Body of pancreas (tissue), 4 donors: Measurements from ENCODE around the gene ZNF626. TPM values are rescaled to one million over a fixed set of nuclear protein-coding genes. Genes with fewer than 3 reads are reported as not detected.
"Not testable (repeated sequence)": the region's sequence is repeated elsewhere in the genome, so short reads cannot be mapped to it uniquely, and the experiment has no call there.

Source experiments
- ATAC-seq: fragments of 150-250 bp; one replicate; pipeline ENCODE4 v1.9.1; 2016
- DNase-seq, 4 donors: peaks; one replicate each; pipeline ENCODE4 v3.0.0-alpha.2; 2019
- H3K27ac ChIP-seq, 4 donors: fragments of 200-600 bp; sonication (generic); 1 replicate in 3 of 4; 2 replicates in 1 of 4; pipeline versions ENCODE4 v1.5.1 to v1.6.1; 2016 to 2019; ENCODE audit warnings: mild to moderate bottlenecking in 1 of 4, mixed read lengths in 1 of 4, moderate library complexity in 1 of 4
- H3K27me3 ChIP-seq, 2 donors: fragments of 200-600 bp; sonication (generic); one replicate each; pipeline ENCODE4 v1.6.0; 2016; ENCODE audit warnings: mild to moderate bottlenecking in 1 of 2
- H3K36me3 ChIP-seq, 2 donors: fragments of 200-600 bp; sonication (generic); replicated peaks in 1 of 2; 2 replicates each; pipeline ENCODE4 v1.5.1; 2016; ENCODE audit warnings: low read depth in 2 of 2; ENCODE audit not compliant: insufficient read depth in 1 of 2
- H3K4me1 ChIP-seq: fragments of 200-600 bp; sonication (generic); one replicate; pipeline ENCODE4 v1.6.0; 2016
- H3K4me3 ChIP-seq, 2 donors: fragments of 200-600 bp; sonication (generic); 1 replicate in 1 of 2; 2 replicates in 1 of 2; pipeline ENCODE4 v1.5.1; 2016 to 2019
- H3K9me3 ChIP-seq, 3 donors: fragments of 200-600 bp; sonication (generic); 1 replicate in 2 of 3; 2 replicates in 1 of 3; pipeline ENCODE4 v1.5.1; 2016
- CTCF ChIP-seq, 7 experiments: fragments of 450-650 bp in 4 of 7; fragments of 200-600 bp in 3 of 7; sonication (generic) in 3 of 7; IDR thresholded peaks; one replicate each; pipeline ENCODE4 v1.5.1; 2016 to 2019; ENCODE audit warnings: antibody characterized with exemption in 7 of 7
- POLR2A ChIP-seq, 3 donors: fragments of 450-650 bp; IDR thresholded peaks; one replicate each; pipeline ENCODE4 v1.6.1; 2016; ENCODE audit warnings: antibody characterized with exemption in 3 of 3, mild to moderate bottlenecking in 2 of 3
- WGBS, 2 donors: methylation state at CpG; one replicate each; pipeline ENCODE4 v1.1.5; 2017; 5-methylcytosine and 5-hydroxymethylcytosine counted together
- intact Hi-C: fragments of 100-400 bp; cut with DNase I; formaldehyde crosslinking; loops from one replicate; pipeline ENCODE4 v1.15.1; 2023
- total RNA-seq, 2 donors: library from RNA; depleted of rRNA; stranded (reverse); fragments of >200 nt; gene quantifications; one replicate each; pipeline ENCODE4 v1.1.0, GENCODE V29; 2016

The ZNF626 gene
- total RNA-seq, 2 donors from 2014 or later: 4.0 to 11.4 TPM

DNA sequence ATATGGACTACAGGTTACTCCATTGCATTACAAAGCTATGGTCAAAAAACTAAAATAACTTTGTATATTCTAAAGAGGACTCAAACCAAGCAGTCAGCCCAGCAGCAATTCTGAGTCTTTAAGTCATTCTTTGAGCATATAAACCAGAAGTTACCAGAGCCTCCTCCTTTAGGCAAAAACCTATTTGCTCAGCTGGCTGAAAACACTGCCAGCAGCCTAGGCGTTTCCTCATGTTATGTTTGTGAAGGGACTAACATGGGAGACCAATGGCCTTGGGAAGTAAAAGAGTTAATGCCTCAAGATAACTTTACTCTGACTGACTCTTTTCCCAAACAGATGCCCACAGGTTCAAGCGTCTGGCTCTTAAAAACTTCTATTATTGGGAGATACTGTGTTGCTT, 45.3 kb downstream of the ZNF626 start:
- peak in 2 of 4 donors; percentile 42 to 81 for DNase-seq
- no peak overlapping the region for H3K4me3 ChIP-seq
- H3K27me3 ChIP-seq: no peaks in the 10 kb centered on the region
- 28 to 40% methylated on average over 2 of the region's 2 CpGs for WGBS, 2 donors
- ATAC-seq: no peak
- TF ChIP-seq CTCF (IDR thresholded peaks at IDR 0.05): no peak
- H3K9me3 ChIP-seq: no peaks in the 10 kb centered on the region
- intact Hi-C loops: no loop called here
- peak overlapping the region in 1 of 4 donors; percentile 58 for H3K27ac ChIP-seq
- H3K36me3 ChIP-seq: no peaks in the 10 kb centered on the region
- peaks cover 14% of the 10 kb centered on the region for H3K4me1 ChIP-seq

- 62 to 90% methylated on average over 3 to 4 of the region's 4 CpGs for WGBS, 2 donors
- peak overlapping the region in 2 of 4 donors; percentile 27 to 68 for H3K27ac ChIP-seq
- peak in 1 of 4 donors; percentile 21 for DNase-seq
Measured at GRCh38 chr19:20614971-20615370, 46.4 kb downstream of the ZNF626 start.

GRCh38 chr19:20612711-20613316, 48.6 kb downstream of the ZNF626 start:
- Histone ChIP-seq H3K27me3 (no peaks in the 10 kb centered on the region), H3K4me1 (peaks cover 18% of the 10 kb centered on the region), H3K4me3 (no peak overlapping the region), H3K36me3 (no peaks in the 10 kb centered on the region), H3K9me3 (no peaks in the 10 kb centered on the region), H3K27ac (peak overlapping the region in 3 of 4 donors; percentile 43 to 68 (median 64))
- intact Hi-C loops: no loop called here
- TF ChIP-seq CTCF (IDR thresholded peaks at IDR 0.05) (no peak), POLR2A (IDR thresholded peaks at IDR 0.05) (no peak)
- DNase-seq (peak in 1 of 4 donors; percentile 28), ATAC-seq (peak; percentile 22)
- WGBS, 2 donors: 25 to 32% methylated on average over 5 of the region's 5 CpGs

More at GRCh38 chr19:20614971-20615370, 46.4 kb downstream of the ZNF626 start:
- H3K27me3 ChIP-seq, H3K9me3 ChIP-seq, H3K4me3 ChIP-seq, H3K36me3 ChIP-seq, ATAC-seq, intact Hi-C loops: not testable (repeated sequence)
- peaks cover 18% of the 10 kb centered on the region for H3K4me1 ChIP-seq

DNA sequence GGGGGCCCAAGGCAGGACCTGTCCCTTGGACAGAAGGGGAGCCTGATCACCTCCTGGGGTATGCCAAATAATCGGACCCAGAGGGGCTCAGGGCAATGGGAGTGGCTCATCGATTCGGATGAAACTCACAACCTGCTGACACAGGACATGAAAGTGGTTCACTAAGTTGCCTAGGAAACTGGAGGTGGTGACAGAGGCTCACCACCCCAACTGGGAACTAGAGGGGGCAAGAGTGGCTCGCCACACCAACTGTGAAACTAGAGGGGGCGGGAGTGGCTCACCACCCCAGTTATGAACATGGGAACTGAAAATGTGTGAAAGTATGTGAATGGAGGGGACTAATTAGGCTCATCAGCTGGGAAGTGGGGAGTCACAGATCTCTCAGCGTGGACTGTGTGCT, 49.5 kb downstream of the ZNF626 start:
- Histone ChIP-seq H3K4me1 (peaks cover 18% of the 10 kb centered on the region), H3K27ac (peak overlapping the region in 3 of 4 donors; percentile 64 to 68 (median 67)), H3K36me3 (no peaks in the 10 kb centered on the region), H3K27me3 (no peaks in the 10 kb centered on the region), H3K4me3 (no peak overlapping the region), H3K9me3 (no peaks in the 10 kb centered on the region)
- DNase-seq (peak in 1 of 4 donors; percentile 25), ATAC-seq (peak; percentile 31)
- TF ChIP-seq POLR2A (IDR thresholded peaks at IDR 0.05): no peak
- TF ChIP-seq CTCF (IDR thresholded peaks at IDR 0.05): no peak
- WGBS, 2 donors: 62 to 71% methylated on average over 6 of the region's 6 CpGs
- intact Hi-C loops: no loop called here

DNA sequence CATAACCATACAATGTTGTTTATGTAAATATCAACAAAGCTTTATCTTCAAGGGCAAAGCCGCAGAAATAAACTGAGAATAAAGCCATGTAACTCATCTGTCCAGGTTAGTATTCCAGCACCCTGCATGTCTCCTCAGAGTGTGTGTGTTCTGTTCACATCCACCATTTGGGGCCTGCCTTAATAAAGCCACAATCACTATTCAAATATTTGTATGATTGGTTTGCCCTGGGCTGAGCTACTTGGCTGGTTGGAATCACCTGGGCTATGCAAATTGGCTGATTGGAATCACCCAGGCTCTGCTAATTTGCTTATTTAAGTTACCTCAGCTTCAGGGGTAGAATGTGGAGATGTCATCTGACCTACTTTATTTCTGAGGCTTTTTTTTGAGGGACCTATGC, 53.4 kb downstream of the ZNF626 start:
- Histone ChIP-seq H3K9me3 (no peaks in the 10 kb centered on the region), H3K36me3 (no peaks in the 10 kb centered on the region), H3K27ac (no peak overlapping the region), H3K27me3 (no peaks in the 10 kb centered on the region), H3K4me3 (no peak overlapping the region), H3K4me1 (peaks cover 13% of the 10 kb centered on the region)
- intact Hi-C loops: no loop called here
- TF ChIP-seq POLR2A (IDR thresholded peaks at IDR 0.05) (no peak), CTCF (IDR thresholded peaks at IDR 0.05) (no peak)
- DNase-seq (peak in 2 of 4 donors; percentile 16 to 50), ATAC-seq (no peak)
- 68 to 92% methylated on average over 1 of the region's 1 CpG for whole genome bisulfite sequencing, 2 donors

Other genes with a start within 250 kb of the ZNF626 start
- 10 to 100 TPM; 16.8 to 26.7 TPM for gene ZNF737, start 95.8 kb downstream of the ZNF626 start, total RNA-seq
- 10 to 100 TPM in 1 of 2 donors, 1 to 10 TPM in 1; 7.8 to 14.5 TPM for gene ZNF66, start 114.7 kb upstream of the ZNF626 start, total RNA-seq